SK-N-SH (cell line): ENCODE results near the gene ADAMTS14. TPM values are rescaled to one million over a fixed set of nuclear protein-coding genes. Genes with fewer than 3 reads are reported as not detected.

Experiments
- CTCF ChIA-PET: fragments of 300-600, 350-600 bp; formaldehyde crosslinking; extraction: SDS; loops from one replicate; lab custom pipeline; 2021; lab: Yijun Ruan, JAX
- POLR2A ChIA-PET: fragments of 350-600 bp; sonication (Branson Sonifier 250); formaldehyde crosslinking; extraction: SDS; loops from one replicate; lab custom pipeline; 2020; ENCODE audit warnings: antibody characterized with exemption, inconsistent platforms; lab: Yijun Ruan, JAX
- DNase-seq: peaks from one replicate; pipeline ENCODE4 v3.0.0; 2012
- H2AFZ ChIP-seq: fragments of 200-600 bp; sonication (generic); 2 replicates; pipeline ENCODE4 v1.8.1; 2016; ENCODE audit warnings: antibody characterized with exemption, mild to moderate bottlenecking, low read depth
- H3F3A ChIP-seq: fragments of 200-600 bp; sonication (generic); replicated peaks from 2 replicates; pipeline ENCODE3; 2016; ENCODE audit warnings: antibody characterized with exemption, mild to moderate bottlenecking; ENCODE audit not compliant: insufficient read depth
- H3K27ac ChIP-seq, 2 experiments: fragments of 200-500 bp in 1 of 2; fragments of 200-600 bp in 1 of 2; sonication (Bioruptor generic) in 1 of 2; sonication (generic), shearing (Covaris generic) in 1 of 2; 2 replicates each; pipeline versions ENCODE4 v1.5.1 to v1.6.1; 2014 to 2016; ENCODE audit warnings: low read depth in 2 of 2, inconsistent platforms in 1 of 2, low read length in 1 of 2, mild to moderate bottlenecking in 1 of 2, mixed read lengths in 1 of 2
- H3K27me3 ChIP-seq: fragments of 200-600 bp; sonication (generic), shearing (Covaris generic); 2 replicates; pipeline ENCODE4 v1.6.1; 2016; ENCODE audit warnings: mixed run types; ENCODE audit not compliant: insufficient read depth
- H3K36me3 ChIP-seq, 2 experiments: fragments of 200-500 bp in 1 of 2; fragments of 200-600 bp in 1 of 2; sonication (Bioruptor generic) in 1 of 2; sonication (generic) in 1 of 2; replicated peaks in 1 of 2; 2 replicates each; pipeline versions ENCODE3 to v1.5.1; 2014 to 2016; ENCODE audit warnings: low read length in 1 of 2, mild to moderate bottlenecking in 1 of 2; ENCODE audit not compliant: insufficient read depth in 2 of 2, control insufficient read depth in 1 of 2
- H3K4me1 ChIP-seq, 2 experiments: fragments of 200-500 bp in 1 of 2; fragments of 200-600 bp in 1 of 2; sonication (Bioruptor generic) in 1 of 2; sonication (generic), shearing (Covaris generic) in 1 of 2; 2 replicates each; pipeline versions ENCODE4 v1.5.1 to v1.6.1; 2014 to 2016; ENCODE audit warnings: low read depth in 1 of 2, low read length in 1 of 2, mixed run types in 1 of 2; ENCODE audit not compliant: insufficient read depth in 2 of 2, control insufficient read depth in 1 of 2
- H3K4me2 ChIP-seq: fragments of 200-600 bp; sonication (generic), shearing (Covaris generic); 2 replicates; pipeline ENCODE4 v1.6.1; 2017; ENCODE audit warnings: mixed run types
- H3K4me3 ChIP-seq, 2 experiments: fragments of 200-500 bp in 1 of 2; fragments of 200-600 bp in 1 of 2; sonication (Bioruptor generic) in 1 of 2; sonication (generic), shearing (Covaris generic) in 1 of 2; 2 replicates each; pipeline versions ENCODE4 v1.5.1 to v1.8.1; 2014 to 2016; ENCODE audit warnings: low read depth in 2 of 2, inconsistent platforms in 1 of 2, low read length in 1 of 2, mild to moderate bottlenecking in 1 of 2, mixed read lengths in 1 of 2, moderate library complexity in 1 of 2
- H3K79me2 ChIP-seq: fragments of 200-600 bp; sonication (generic); 2 replicates; pipeline ENCODE4 v1.8.1; 2017; ENCODE audit warnings: mild to moderate bottlenecking; ENCODE audit not compliant: insufficient read depth
- H3K9ac ChIP-seq: fragments of 200-600 bp; sonication (generic); 2 replicates; pipeline ENCODE4 v1.6.1; 2017; ENCODE audit warnings: mixed run types
- H3K9me2 ChIP-seq: fragments of 200-600 bp; sonication (generic); 2 replicates; pipeline ENCODE4 v1.6.1; 2017; ENCODE audit warnings: mixed run types
- H3K9me3 ChIP-seq: fragments of 200-600 bp; sonication (generic); 2 replicates; pipeline ENCODE4 v1.6.1; 2017; ENCODE audit warnings: mixed run types, mild to moderate bottlenecking, moderate library complexity
- H4K20me1 ChIP-seq: fragments of 200-600 bp; sonication (generic); 2 replicates; pipeline ENCODE4 v1.6.1; 2017; ENCODE audit warnings: mild to moderate bottlenecking, mixed run types; ENCODE audit not compliant: insufficient read depth
- ELF1 ChIP-seq: IDR thresholded peaks from 2 replicates; pipeline ENCODE4 v1.4.0; 2012
- EP300 ChIP-seq, 2 experiments: IDR thresholded peaks; 2 replicates each; pipeline versions ENCODE4 v1.4.0 to v1.6.1; 2012; ENCODE audit warnings: borderline replicate concordance in 1 of 2, low read depth in 1 of 2, low read length in 1 of 2
- EZH2phosphoT487 ChIP-seq: fragments of 200-600 bp; sonication (generic); IDR thresholded peaks from 2 replicates; pipeline ENCODE4 v1.6.1; 2017; ENCODE audit warnings: low read depth, mixed run types, mild to moderate bottlenecking, antibody characterized with exemption, moderate library complexity, borderline replicate concordance
- FOSL2 ChIP-seq: IDR thresholded peaks from 2 replicates; pipeline ENCODE4 v1.4.0; 2012; ENCODE audit warnings: low read depth, mild to moderate bottlenecking, moderate library complexity, borderline replicate concordance
- FOXJ3 ChIP-seq: sonication (generic); formaldehyde crosslinking; IDR thresholded peaks from 2 replicates; pipeline ENCODE4 v1.5.1; 2020; ENCODE audit warnings: mild to moderate bottlenecking, missing genetic modification reagents
- FOXM1 ChIP-seq: IDR thresholded peaks from 2 replicates; pipeline ENCODE4 v1.4.0; 2012; ENCODE audit warnings: low read depth, mild to moderate bottlenecking
- IRF3 ChIP-seq: fragments of 150-350 bp; IDR thresholded peaks from 2 replicates; pipeline ENCODE4 v1.6.1; 2016; ENCODE audit warnings: mild to moderate bottlenecking, low read depth, low read length
- JUND ChIP-seq: IDR thresholded peaks from 2 replicates; pipeline ENCODE4 v1.4.0; 2012
- MEF2A ChIP-seq: IDR thresholded peaks from 2 replicates; pipeline ENCODE4 v1.4.0; 2012; ENCODE audit warnings: low read depth, borderline replicate concordance
- NFIC ChIP-seq: IDR thresholded peaks from 2 replicates; pipeline ENCODE4 v1.4.0; 2012; ENCODE audit warnings: borderline replicate concordance
- NRF1 ChIP-seq: IDR thresholded peaks from 2 replicates; pipeline ENCODE4 v1.6.1; 2012; ENCODE audit warnings: low read depth, mild to moderate bottlenecking, low read length
- POLR2AphosphoS5 ChIP-seq: IDR thresholded peaks from 2 replicates; pipeline ENCODE4 v1.6.1; 2012; ENCODE audit warnings: low read depth, low read length
- RAD21 ChIP-seq: IDR thresholded peaks from 2 replicates; pipeline ENCODE4 v1.6.1; 2012; ENCODE audit warnings: mild to moderate bottlenecking, low read length
- RFX5 ChIP-seq: IDR thresholded peaks from 2 replicates; pipeline ENCODE4 v1.6.1; 2012; ENCODE audit warnings: mild to moderate bottlenecking, improper control_type of control experiment, low read length
- SIN3A ChIP-seq: IDR thresholded peaks from 2 replicates; pipeline ENCODE4 v1.6.1; 2012; ENCODE audit warnings: low read depth, mild to moderate bottlenecking, low read length, moderate library complexity, borderline replicate concordance
- TCF12 ChIP-seq: IDR thresholded peaks from 2 replicates; pipeline ENCODE4 v1.4.0; 2012
- TEAD4 ChIP-seq: IDR thresholded peaks from 2 replicates; pipeline ENCODE4 v1.4.0; 2012; ENCODE audit warnings: mild to moderate bottlenecking, borderline replicate concordance; ENCODE audit not compliant: insufficient read depth
- USF2 ChIP-seq: fragments of 150-350 bp; IDR thresholded peaks from 2 replicates; pipeline ENCODE4 v1.6.1; 2017; ENCODE audit warnings: antibody characterized with exemption, low read length, low read depth, borderline replicate concordance
- YY1 ChIP-seq: IDR thresholded peaks from 2 replicates; pipeline ENCODE4 v1.4.0; 2012; ENCODE audit warnings: low read depth, mild to moderate bottlenecking
- WGBS: methylation state at CpG from one replicate; pipeline ENCODE4 v1.1.6; 2017; ENCODE audit warnings: low lambda C conversion rate; 5-methylcytosine and 5-hydroxymethylcytosine counted together
- polyA plus RNA-seq, 3 experiments: library from polyadenylated mRNA; depleted of rRNA; stranded (reverse); fragments of >200 nt; gene quantifications; 2 replicates each; pipeline ENCODE4 v1.2.3, GENCODE V29; 2012

Gene ADAMTS14
- polyA plus RNA-seq, 1 of the 3 experiments (the other 2 are of a cell fraction), result 1.1 TPM

GRCh38 chr10:70777063-70777875, 105.0 kb downstream of the ADAMTS14 start:
- no peaks in the 10 kb centered on the region for H3K36me3 ChIP-seq
- TF ChIP-seq EP300 (IDR thresholded peaks at IDR 0.05; ENCODE audit: borderline replicate concordance in 1 of 2, low read depth in 1 of 2, low read length in 1 of 2) (no peak), EZH2phosphoT487 (no peak), ELF1 (no peak), POLR2AphosphoS5 (no peak), FOXJ3 (CRISPR knock-in tag) (no peak), JUND (no peak), YY1 (no peak), FOXM1 (no peak), RFX5 (no peak), USF2 (no peak), RAD21 (no peak), MEF2A (no peak), FOSL2 (no peak), SIN3A (no peak), TCF12 (no peak), NFIC (no peak), NRF1 (no peak), TEAD4 (no peak), IRF3 (no peak)
- TF ChIP-seq, all 33 proteins: peak for 0
- no peak overlapping the region for H3K4me3 ChIP-seq
- H3K4me2 ChIP-seq, result no peak overlapping the region
- no peaks in the 10 kb centered on the region for H3F3A ChIP-seq
- H3K27ac ChIP-seq, result no peak overlapping the region
- no peaks in the 10 kb centered on the region for H3K9me2 ChIP-seq
- H2AFZ ChIP-seq, result no peak overlapping the region
- no peaks in the 10 kb centered on the region for H3K79me2 ChIP-seq
- peak; percentile 15 for DNase-seq
- peaks cover 0 to 10% of the 10 kb centered on the region in 2 experiments; a peak in 1 of 4 replicates for H3K4me1 ChIP-seq
- ChIA-PET CTCF (interaction anchor here (1.0 to 1.6 kb wide), 3 partner anchors 18 to 315 kb away, joined by 3 to 5 read pairs (median 3); no protein-coding TSS in a partner anchor), POLR2A (no interaction called here)
- no peak overlapping the region for H3K9ac ChIP-seq
- H3K27me3 ChIP-seq, result no peaks in the 10 kb centered on the region
- 77% methylated on average over 11 of the region's 18 CpGs for WGBS
- H3K9me3 ChIP-seq, result no peaks in the 10 kb centered on the region
- no peaks in the 10 kb centered on the region for H4K20me1 ChIP-seq
